Amniotic stem cell (primary cell): ENCODE measurements around the gene BUD23.
"Not testable (repeated sequence)": the region's sequence is repeated elsewhere in the genome, so short reads cannot be mapped to it uniquely, and the experiment has no call there.

Source experiments
- DNase-seq: peaks from one replicate; lab custom pipeline; 2025; lab: John Stamatoyannopoulos, UW

Gene BUD23

DNA sequence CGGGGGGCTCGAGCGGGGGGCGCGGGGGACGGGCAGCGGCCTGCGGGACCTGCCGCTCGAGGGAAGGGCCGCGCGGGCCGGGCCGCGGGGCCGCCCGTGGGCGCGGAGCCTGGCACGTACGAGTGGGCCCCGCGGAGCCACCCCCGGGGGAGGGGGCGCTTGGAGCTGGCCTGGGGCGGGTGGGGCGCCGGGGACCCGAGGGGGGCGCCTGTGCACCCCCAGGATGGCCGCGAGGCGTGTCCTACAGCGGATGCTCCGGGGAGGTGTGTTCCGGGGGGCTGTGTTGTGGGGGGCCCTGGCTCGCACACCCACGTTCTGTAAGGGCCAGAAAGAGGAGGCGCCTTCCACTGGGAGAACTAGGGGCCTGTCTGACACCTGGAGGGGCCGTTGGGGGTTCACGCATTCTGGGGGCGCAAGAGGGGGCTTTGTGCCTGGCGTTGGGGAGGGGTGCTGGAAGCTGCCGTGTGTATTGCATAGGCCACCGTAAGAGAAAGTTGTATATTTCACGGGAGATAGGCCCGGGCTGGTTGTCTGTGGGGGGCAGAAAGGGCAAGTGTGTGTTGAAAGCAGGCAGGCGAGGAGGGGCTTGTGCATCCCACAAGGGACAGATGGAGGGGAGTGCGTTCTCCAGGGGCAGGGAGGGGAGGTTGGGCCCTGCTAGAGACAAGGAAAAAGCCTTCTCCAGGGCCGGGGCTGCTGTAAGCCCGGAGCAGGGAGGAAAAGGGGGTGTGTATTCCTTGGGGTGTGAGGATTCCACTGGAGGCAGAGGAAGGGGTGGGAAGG, 15.1 kb upstream of the BUD23 start:
- no peak for DNase-seq

GRCh38 chr7:73668886-73669230, 14.5 kb upstream of the BUD23 start:
- no peak for DNase-seq

GRCh38 chr7:73669288-73669701, 14.1 kb upstream of the BUD23 start:
- DNase-seq, result no peak

- DNase-seq, result no peak
Measured at GRCh38 chr7:73669858-73670385, 13.5 kb upstream of the BUD23 start.

DNA sequence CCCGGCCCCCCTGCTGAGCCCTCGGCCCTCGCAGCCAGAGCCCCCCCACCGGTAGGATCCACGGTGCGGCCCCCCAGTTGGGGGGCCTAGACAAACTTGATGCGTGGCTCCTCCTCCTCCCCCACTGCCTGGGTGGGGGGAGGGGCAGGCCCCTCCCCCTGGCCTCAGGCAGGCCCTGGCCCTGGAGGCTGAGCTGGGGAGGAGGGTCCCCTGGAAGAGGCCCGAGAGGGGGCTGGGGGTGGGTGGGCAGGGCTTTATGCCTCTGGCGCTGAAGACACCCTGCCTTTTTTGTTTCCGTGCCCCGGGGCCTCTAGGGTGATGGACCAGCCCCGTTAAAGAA, 12.1 kb upstream of the BUD23 start:
- no peak for DNase-seq

- DNase-seq, result no peak
Measured at GRCh38 chr7:73671857-73672445, 11.4 kb upstream of the BUD23 start.

GRCh38 chr7:73674468-73675124, 8.8 kb upstream of the BUD23 start:
- DNase-seq, result no peak

DNA sequence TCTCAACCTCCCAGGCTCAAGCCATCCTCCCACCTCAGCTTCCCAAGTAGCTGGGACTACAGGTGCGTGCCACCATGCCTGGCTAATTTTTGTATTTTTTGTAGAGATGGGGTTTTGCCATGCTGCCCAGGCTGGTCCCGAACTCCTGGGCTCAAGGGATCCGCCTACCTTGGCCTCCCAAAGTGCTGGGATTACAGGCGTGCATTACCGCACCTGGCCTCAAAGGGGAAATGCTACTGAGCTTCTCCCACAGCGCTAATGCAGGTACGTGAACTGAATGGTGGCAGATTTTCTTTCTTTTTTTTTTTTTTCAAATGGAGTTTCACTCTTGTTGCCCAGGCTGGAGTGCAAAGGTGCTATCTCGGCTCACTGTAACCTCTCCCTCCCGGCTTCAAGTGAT, 7.3 kb upstream of the BUD23 start:
- DNase-seq, result not testable (repeated sequence)

GRCh38 chr7:73678862-73679261, 4.5 kb upstream of the BUD23 start:
- no peak for DNase-seq

DNA sequence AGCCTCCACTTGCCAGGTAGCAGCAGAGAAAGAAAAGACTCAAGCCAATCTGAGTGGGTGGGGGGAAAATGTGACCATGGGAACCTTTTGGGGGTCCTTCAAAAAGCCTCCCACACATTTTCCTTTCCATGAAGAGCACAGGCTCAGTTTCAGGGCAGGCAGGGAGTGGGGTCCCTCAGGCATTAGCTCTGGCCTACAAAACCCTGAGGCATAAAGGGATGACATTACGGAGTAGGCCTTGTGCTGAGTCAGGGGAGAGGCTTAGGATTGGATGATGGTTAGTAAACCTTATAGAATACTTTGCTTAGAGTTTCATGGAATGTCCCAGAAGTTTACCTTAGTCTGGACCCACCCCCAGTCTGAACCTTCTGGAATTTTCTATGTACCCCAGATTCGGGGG, 3.7 kb upstream of the BUD23 start:
- DNase-seq, result no peak

DNA sequence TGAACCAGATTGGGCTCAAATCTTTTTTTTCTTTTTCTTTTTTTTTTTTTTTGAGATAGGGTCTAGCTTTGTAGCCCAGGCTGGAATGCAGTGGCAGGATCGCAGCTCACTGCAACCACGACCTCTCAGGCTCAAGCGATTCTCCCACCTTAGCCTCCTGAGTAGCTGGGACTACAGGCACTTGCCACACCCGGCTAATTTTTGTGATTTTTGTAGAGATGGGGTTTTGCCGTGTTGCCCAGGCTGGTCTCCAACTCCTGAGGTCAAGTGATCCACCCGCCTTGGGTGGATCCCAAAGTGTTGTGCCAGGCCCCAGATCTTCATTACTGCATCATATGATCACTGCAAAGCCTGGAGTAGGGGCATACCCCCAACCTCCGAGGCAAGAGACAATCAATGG, 2.9 kb upstream of the BUD23 start:
- no peak for DNase-seq

DNA sequence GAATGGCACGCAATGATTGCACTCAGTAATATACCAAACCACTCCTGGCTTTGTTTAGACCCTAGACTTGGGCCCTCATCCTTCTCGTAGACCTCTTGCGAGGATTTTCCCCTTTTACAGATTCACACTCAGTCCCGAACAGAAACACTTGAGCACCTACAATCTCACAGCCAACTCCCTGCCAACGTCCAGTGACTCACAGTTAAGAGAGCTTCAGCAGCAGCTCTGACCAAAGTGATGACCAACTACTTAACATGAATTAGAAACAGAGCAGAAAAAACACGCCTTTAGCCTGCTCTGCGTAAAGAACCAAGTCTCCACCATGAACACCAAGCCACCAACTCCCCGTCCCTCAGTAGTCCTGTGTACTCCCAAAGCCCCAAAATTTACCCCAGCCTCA, 2.4 kb upstream of the BUD23 start:
- no peak for DNase-seq

DNA sequence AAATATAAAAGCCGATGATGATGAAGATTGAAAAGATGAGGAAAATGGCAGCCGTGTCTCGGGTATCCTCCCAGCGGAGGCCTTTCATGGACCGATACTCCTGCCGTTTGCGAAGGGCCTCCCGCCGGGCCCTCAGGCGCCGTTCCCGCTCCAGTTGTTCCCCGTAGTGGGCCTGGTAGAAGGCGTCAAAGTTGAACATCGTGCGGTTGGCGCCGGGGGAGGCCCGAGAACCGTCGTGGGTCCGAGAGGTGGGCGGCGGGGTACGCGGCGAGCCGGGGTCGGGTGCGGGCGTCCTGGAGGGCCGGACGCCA, 697 bp upstream of the BUD23 start:
- DNase-seq, result no peak

- DNase-seq, result no peak
Measured at GRCh38 chr7:73683788-73684693, 644 bp downstream of the BUD23 start.

DNA sequence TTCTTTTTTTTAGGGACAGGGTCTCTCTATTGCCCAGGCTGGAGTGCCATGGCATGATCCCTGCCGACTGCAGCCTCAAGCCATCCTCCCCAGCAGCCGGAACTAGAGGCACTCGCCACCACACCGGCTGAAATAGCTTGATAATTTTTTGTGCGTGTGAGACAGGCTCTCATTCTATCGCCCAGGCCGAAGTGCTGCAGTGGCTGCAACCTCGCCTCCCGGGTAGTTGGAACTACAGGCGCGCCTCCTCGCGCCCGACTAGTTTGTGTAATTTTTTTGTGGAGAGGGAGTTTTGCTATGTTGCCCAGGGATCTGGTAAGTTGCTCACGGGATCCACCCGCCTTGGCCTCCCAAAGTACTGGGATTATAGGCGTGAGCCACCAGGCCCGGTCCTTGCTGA, 1.9 kb downstream of the BUD23 start:
- no peak for DNase-seq

DNA sequence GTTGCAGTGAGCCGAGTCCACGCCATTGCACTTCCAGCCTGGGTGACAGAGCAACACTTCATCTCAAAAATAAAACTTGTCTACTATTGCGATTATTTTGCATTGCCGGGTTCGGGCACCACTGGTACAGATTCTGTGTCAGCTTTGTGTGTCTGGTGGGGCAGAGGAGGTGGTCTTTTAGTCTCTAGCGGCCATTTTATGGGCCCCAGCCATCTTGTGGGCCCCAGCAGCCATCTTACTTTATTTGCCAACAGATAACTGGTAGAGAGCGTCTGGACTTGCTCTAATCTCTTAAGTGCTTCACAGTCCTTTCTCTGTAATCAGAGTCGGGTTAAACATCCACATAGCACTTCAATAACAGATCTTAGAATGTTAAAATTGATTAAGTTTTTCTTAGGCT, 4.9 kb downstream of the BUD23 start:
- DNase-seq, result no peak

DNA sequence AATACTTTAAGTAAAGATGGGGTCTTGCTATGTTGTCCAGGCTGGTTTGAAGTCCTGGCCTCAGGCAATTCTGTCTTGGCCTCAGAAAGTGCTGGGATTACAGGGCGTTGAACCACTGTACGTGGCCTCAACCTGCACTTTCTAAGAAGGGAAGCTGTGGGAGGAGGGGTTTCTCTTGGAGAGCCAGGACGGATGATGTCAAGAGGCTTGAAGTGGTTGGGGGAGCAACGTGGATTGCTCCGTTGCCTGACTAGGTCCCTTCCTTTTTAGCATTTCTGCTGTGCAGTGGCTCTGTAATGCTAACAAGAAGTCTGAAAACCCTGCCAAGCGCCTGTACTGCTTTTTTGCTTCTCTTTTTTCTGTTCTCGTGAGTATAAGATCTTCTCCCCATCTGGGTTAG, 7.2 kb downstream of the BUD23 start:
- no peak for DNase-seq

GRCh38 chr7:73696372-73696771, 13.0 kb downstream of the BUD23 start:
- DNase-seq, result no peak

DNA sequence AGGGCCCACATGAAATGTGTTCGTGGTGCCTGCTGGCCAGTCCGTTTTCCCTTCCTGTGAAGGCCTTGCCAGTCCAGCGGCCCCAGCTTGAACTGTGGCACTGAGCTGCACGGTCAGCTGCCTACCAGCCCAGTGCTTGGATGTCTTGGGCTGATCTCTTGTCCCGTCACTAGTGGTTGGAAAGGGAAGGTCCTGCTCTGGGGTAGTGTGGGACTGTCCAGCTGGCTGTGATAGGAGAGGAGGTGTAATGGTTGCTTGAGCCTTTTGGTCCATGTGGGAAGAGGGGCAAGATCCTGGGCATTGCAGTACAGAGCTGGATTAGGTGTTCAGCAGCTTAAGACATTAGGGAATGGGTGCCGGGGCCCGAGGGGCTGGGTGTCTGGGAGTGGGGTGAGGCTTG, 15.0 kb downstream of the BUD23 start:
- no peak for DNase-seq

GRCh38 chr7:73699370-73700068, 16.1 kb downstream of the BUD23 start:
- DNase-seq, result no peak

- DNase-seq, result no peak
Measured at GRCh38 chr7:73700069-73700423, 16.6 kb downstream of the BUD23 start.

DNA sequence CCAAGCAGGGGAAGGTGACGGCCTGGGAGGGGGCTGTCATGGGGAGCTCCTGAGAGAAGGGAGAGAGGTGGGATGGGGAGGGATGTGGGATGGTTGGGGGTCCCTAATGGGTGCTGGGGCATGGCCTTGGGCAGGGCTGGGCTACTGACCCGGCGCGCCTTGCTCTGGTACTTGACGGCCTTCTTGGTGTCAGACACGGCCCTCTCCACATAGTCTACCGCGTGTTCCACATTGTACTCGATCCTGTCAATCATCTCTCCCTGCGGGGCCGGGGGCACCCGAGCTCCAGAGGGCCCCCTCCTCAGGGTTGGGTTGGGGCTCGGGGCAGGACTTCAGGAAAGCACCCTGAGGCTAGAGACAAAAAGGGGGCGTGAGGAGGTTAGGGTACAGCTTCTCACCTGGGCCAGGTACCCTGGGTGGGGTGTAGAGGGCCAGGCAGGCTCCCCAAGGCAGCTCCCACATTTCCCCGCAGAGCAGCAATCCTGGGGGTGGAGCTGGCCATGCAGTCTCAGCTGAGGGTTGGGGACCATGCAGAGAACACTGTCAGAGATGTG, 17.3 kb downstream of the BUD23 start:
- no peak for DNase-seq
